Activated CD8-positive, alpha-beta memory T cell treated with anti-CD3 and anti-CD28 coated beads, Interleukin-2, amount 50 U/mL, for 24 hours (primary cell): ENCODE measurements around the gene ARHGAP12.

Experiments used
- DNase-seq: peaks from one replicate; pipeline ENCODE4 v3.0.0-alpha.2; 2020; ENCODE audit errors: extremely low read depth

Gene ARHGAP12

GRCh38 chr10:31884386-31884785, 44.2 kb downstream of the ARHGAP12 start:
- DNase-seq = no peak

- no peak for DNase-seq
Observed at GRCh38 chr10:31883397-31883796, 45.2 kb downstream of the ARHGAP12 start.

GRCh38 chr10:31878486-31878885, 50.1 kb downstream of the ARHGAP12 start:
- no peak for DNase-seq

- no peak for DNase-seq
Observed at GRCh38 chr10:31876652-31877352, 51.8 kb downstream of the ARHGAP12 start.

- no peak for DNase-seq
Observed at GRCh38 chr10:31875608-31876007, 53.0 kb downstream of the ARHGAP12 start.

GRCh38 chr10:31873724-31874123, 54.9 kb downstream of the ARHGAP12 start:
- DNase-seq = no peak

GRCh38 chr10:31871266-31872065, 57.2 kb downstream of the ARHGAP12 start:
- no peak for DNase-seq

GRCh38 chr10:31867646-31868045, 61.0 kb downstream of the ARHGAP12 start:
- DNase-seq = no peak

GRCh38 chr10:31866118-31866670, 62.4 kb downstream of the ARHGAP12 start:
- DNase-seq = no peak

GRCh38 chr10:31864834-31865518, 63.7 kb downstream of the ARHGAP12 start:
- no peak for DNase-seq

GRCh38 chr10:31855033-31855432, 73.6 kb downstream of the ARHGAP12 start:
- DNase-seq = no peak

- no peak for DNase-seq
Observed at GRCh38 chr10:31853629-31854028, 75.0 kb downstream of the ARHGAP12 start.

- DNase-seq = no peak
Observed at GRCh38 chr10:31851216-31851615, 77.4 kb downstream of the ARHGAP12 start.

- DNase-seq = no peak
Observed at GRCh38 chr10:31847515-31847914, 81.1 kb downstream of the ARHGAP12 start.

GRCh38 chr10:31838709-31839108, 89.9 kb downstream of the ARHGAP12 start:
- no peak for DNase-seq

GRCh38 chr10:31838065-31838464, 90.6 kb downstream of the ARHGAP12 start:
- DNase-seq = no peak

GRCh38 chr10:31836569-31837406, 91.8 kb downstream of the ARHGAP12 start:
- DNase-seq = no peak

GRCh38 chr10:31833753-31834152, 94.9 kb downstream of the ARHGAP12 start:
- DNase-seq = no peak

- DNase-seq = no peak
Observed at GRCh38 chr10:31832261-31832660, 96.4 kb downstream of the ARHGAP12 start.

GRCh38 chr10:31830887-31831286, 97.7 kb downstream of the ARHGAP12 start:
- no peak for DNase-seq

GRCh38 chr10:31829776-31830175, 98.9 kb downstream of the ARHGAP12 start:
- DNase-seq = no peak
